HG03108 (cell line): ENCODE measurements around the gene SCARF2.
"Not testable (repeated sequence)": the region's sequence is repeated elsewhere in the genome, so short reads cannot be mapped to it uniquely, and the experiment has no call there.

ENCODE experiments used
- ATAC-seq: cut with Tn5 transposase; IDR thresholded peaks from one replicate; pipeline ENCODE4 v1.9.1; 2021; ENCODE audit warnings: moderate library complexity; ENCODE audit not compliant: unreplicated experiment

SCARF2 gene

DNA sequence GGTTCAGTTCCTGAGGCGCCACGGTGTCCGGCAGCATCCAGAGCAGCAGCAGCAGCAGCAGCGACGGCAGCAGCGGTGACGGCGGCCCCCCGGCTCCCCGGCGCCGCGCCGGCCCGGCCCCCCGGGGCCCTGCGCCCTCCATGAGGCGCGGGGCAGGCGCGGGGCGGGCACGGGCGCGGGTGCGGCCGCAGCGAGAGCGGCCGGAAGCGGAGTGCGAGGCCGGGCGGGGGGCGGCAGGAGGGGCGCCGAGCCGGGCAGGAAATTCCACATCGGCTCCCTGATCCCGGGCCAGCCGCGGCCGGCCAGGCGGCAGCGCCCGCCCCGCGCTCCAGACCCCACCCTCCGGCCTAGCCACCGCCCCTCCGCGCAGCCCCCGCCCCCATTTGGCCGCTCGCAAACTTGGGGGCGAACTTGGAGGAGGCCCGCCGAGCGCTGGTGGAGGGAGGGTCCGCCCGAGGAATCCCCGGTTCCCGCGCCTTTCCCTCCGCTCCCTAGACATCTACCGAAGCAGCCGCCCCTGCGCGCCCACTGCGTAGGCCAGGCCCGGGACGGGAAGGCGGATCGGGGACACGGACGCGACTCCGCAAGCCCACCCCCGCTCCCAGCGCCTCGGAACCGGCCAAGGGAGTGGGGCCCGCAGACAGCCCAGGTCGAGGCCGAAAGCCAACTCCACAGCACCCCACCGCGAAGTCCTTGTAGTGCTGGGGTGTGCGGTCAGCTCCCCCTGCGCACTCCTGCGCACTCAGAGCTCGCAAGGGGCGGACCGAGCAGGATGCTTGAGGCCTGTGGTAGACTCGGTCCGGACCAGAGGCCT is at the start of gene SCARF2:
Gene SCARF2, minus strand, starts transcription at position 213 of the 814 bp plus-strand sequence. Its CDS starts 71 bp downstream, at position 142.
- no peak for ATAC-seq

- no peak for ATAC-seq
These were observed 48.6 kb upstream of the SCARF2 start for GRCh38 chr22:20486229-20486628.

DNA sequence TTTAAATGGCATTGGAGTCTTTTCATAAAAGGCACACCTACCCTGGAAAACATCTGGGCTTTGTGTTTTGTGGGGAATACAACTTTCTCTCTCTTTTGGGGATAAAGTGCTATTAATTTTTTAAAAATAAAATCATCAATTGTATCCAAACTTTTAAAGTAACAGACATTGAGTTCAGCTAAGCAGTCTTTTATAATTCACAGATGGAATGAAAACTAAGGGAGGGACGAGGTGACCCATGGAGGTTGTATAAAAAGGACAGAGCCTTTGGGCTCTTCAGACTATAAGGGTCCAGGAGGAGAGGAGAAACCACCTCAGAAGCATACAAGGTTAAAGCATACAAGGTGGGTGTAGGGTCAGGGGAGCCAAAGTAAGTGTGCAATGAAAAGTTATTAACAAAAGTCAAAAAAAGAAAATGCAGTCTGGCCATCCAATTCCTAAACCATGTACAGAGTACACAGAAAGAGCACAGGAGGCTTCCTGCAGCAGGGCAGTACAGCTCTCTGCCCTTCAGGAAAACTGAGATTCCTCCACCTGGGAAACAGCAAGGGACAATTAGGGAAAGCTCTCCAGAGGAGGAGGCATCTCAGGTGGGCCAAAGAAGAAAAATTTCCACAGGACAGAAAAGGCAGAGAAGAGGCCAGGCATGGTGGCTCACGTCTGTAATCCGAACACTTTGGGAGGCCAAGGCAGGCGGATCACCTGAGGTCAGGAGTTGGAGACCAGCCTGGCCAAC is 47.5 kb upstream of the SCARF2 start:
- ATAC-seq: no peak

DNA sequence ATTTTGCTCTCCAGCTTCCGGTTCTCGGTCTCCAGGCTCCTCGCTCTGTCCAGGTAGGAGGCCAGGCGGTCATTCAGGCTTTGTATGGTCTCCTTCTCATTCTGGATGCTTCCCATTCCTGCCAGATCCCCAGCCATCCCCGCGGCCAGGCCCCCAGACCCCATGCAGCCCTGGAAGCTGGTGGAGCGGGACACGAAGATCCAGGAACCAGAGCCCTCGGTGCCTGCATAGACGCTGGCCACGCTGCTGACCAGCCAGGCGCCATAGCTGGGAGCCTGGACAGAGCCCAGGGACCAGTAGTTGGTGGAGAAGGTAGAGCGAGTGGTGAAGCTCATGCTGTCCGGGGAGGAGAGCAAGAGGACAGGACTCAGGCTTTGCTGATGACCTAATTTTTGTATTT is 46.1 kb upstream of the SCARF2 start:
- no peak for ATAC-seq

DNA sequence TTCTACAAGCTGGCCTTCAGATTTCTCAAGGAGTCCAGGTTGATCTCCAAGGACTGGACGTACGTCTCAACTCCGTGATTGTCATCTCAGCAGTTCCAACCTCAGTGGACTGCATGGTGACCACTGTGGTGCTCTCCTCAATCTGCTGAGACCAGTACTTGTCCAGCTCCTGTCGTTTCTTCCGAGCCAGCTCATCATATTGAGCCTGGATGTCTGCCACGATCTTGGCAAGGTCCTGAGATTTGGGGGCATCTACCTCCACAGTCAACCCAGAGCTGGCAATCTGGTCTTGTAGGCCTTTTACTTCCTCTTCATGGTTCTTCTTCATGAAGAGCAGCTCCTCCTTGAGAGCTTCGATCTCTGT is 45.5 kb upstream of the SCARF2 start:
- ATAC-seq: not testable (repeated sequence)

GRCh38 chr22:20479612-20480196 is 42.1 kb upstream of the SCARF2 start:
- no peak for ATAC-seq

DNA sequence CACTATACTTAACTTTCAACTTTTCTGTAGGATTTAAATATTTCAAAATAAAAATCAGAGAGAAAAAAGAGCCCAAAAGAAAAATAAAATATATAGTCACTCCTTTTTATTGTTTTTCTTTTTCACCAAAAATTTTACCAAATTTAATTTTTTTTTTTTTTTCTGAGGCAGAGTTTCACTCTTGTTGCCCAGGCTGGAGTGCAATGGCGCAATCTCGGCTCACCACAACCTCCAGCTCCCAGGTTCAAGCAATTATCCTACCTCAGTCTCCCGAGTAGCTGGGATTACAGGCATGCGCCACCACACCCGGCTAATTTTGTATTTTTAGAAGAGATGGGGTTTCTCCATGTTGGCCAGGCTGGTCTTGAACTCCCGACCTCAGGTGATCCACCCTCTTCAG is 40.4 kb upstream of the SCARF2 start:
- ATAC-seq: not testable (repeated sequence)

GRCh38 chr22:20475569-20475968 is 37.9 kb upstream of the SCARF2 start:
- not testable (repeated sequence) for ATAC-seq

GRCh38 chr22:20475115-20475436 is 37.5 kb upstream of the SCARF2 start:
- ATAC-seq: no peak

DNA sequence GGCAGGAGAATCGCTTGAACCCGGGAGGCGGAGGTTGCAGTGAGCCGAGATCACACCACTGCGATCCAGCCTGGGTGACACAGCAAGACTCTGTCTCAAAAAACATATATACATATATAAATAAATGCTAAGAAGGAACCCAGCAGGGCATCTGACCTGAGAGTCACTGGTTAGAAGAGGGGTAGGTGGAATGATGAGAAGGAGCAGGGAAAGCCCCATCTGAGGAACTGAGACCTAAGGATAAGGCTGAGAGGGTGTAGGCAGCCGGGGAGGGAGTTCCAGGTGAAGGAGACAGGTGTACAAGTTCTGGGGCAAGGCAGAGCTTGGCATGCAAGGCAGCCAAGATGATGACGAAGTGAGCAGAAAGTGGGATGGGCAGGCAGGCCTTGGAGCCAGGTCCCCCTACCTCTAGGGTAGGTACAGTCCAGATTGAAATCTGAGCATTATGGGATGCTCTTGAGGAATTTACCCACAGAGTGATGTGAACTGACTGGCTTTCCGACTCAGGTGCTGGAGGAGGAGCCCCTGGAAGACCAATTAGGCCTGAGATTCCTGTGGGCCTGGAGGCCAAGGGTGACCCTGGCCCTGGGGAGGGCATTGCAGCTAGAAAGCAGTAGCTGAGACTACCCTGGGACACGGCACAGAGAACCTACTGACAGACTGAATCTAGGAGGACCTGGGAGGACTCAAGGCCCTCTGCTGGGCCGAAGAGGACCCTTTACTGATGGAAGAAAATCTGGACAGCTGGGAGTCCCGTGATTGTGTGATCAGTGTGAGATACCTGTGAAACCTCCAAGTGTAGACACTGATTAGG is 35.2 kb upstream of the SCARF2 start:
- no peak for ATAC-seq

GRCh38 chr22:20471126-20471833 is 33.7 kb upstream of the SCARF2 start:
- no peak for ATAC-seq

DNA sequence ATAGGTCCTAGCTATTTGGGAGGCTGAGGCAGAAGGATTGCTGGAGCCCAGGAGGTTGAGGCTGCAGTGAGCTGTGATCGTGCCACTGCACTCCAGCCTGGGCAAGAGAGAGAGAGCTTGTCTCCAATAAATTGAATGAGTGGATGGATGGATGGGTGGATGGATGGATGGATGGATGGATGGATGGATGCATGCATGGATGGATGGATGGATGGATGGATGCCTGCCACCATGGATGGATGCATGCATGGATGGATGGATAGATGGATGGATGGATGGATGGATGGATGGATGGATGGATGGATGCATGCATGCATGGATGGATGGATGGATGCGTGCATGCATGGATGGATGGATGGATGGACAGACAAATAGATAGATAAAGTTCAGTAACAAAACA is 32.9 kb upstream of the SCARF2 start:
- ATAC-seq: not testable (repeated sequence)

- no peak for ATAC-seq
These were observed 31.7 kb upstream of the SCARF2 start for GRCh38 chr22:20469110-20469868.

- no peak for ATAC-seq
These were observed 29.2 kb upstream of the SCARF2 start for GRCh38 chr22:20466659-20467379.

DNA sequence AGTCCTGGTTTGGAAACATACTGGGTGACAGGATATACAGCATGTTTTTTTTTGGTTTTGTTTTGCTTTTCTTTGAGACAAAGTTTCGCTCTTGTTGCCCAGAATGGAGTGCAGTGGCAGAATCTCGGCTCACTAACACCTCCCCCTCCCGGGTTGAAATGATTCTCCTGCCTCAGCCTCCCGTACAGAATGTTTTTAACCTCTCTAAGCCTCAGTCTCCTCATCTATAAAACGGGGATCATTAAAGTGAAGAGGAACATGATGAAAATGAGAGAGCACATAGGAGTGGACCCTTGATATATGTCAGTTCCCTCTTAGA is 28.1 kb upstream of the SCARF2 start:
- no peak for ATAC-seq

GRCh38 chr22:20464912-20465758 is 27.5 kb upstream of the SCARF2 start:
- ATAC-seq: no peak

GRCh38 chr22:20464096-20464614 is 26.5 kb upstream of the SCARF2 start:
- ATAC-seq: no peak
